ENCODE results near the gene POU4F2.
"Not testable (repeated sequence)": the region's sequence is repeated elsewhere in the genome, so short reads cannot be mapped to it uniquely, and the experiment has no call there.

Gene POU4F2

DNA sequence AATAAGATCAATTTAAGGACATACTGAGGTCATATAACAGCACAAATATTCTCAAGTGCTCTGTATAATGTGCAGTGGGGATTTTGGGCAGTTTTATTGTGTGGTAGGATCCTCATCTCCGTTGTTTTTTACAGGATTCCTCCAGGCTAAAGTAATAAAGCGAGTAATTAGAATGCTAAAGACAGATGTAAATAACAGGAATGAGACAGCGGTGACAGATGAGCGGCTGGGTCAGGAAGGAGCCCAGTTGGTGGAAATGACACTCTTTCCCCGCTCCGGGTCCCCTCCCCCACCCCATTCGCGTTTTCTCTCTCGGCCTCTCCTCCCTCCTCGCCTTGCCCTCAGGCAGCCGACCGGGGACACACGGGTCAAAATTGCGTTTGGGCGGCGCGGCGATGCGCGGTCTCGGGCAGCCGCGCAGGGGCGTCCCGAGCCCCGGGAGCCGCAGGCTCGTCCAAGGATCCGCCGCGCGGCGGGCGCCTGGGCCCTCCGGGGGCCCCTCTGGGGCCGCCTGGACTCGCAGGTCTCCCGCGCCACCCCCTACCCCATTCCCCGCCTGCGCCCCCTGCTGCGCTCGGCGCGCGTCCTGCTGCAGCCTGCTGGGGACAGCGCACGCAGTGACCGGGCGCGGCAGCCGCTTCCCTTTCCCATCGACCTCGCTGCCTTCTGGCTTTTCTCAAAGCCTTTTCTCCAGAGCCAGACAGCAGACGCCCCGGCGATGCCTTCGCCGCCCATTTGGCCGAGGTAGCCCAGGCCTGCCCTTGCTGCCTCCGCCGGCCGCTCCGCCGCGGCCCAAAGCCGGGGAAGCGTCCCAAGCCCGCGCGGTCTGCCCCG lies 16.2 kb downstream of the POU4F2 start:
- DNase-seq (ENCODE audit: low read depth in 2 of 3, low spot score in 1 of 3), result no peak

DNA sequence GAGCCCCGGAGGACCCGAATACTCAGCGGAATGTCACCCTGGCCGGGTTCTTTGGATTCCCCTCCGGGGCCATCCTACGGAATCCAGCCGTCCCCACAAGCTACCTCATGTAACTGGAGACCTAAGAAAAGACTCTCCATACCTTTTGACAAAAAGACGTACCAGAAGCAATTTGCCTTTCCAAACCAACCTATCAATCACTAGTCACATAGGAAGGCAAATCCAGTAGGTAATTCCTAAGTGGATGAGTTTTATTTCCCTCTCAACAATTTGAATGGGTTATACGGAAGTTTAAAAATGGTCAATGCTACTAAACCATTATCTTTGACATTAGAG lies 16.8 kb downstream of the POU4F2 start:
- no peak for DNase-seq (ENCODE audit: low read depth in 2 of 3, low spot score in 1 of 3)

GRCh38 chr4:146661367-146661766 lies 22.7 kb downstream of the POU4F2 start:
- DNase-seq (ENCODE audit: low read depth in 2 of 3, low spot score in 1 of 3), result no peak

DNA sequence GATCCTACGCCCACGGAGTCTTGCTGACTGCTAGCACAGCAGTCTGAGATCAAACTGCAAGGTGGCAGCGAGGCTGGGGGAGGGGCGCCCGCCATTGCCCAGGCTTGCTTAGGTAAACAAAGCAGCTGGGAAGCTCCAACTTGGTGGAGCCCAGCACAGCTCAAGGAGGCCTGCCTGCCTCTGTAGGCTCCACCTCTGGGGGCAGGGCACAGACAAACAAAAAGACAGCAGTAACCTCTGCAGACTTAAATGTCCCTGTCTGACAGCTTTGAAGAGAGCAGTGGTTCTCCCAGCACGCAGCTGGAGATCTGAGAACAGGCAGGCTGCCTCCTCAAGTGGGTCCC lies 25.2 kb downstream of the POU4F2 start:
- DNase-seq (ENCODE audit: low read depth in 2 of 3, low spot score in 1 of 3), result not testable (repeated sequence)

- DNase-seq (ENCODE audit: low read depth in 2 of 3, low spot score in 1 of 3), result no peak
These were observed 36.3 kb downstream of the POU4F2 start for GRCh38 chr4:146674829-146675570.

Data from stimulated activated CD4-positive, alpha-beta T cell treated with anti-CD3 and anti-CD28 coated beads, Interleukin-12 subunit alpha, Interleukin-12 subunit beta, amount 100 ng/mL, for 48 hours (primary cell).